ENCODE data around the gene MYO1E.
"Not testable (repeated sequence)": the region's sequence is repeated elsewhere in the genome, so short reads cannot be mapped to it uniquely, and the experiment has no call there.

The MYO1E gene

GRCh38 chr15:59372352-59373211 lies at the start of gene MYO1E:
Gene MYO1E, minus strand, starts transcription at chr15:59372871. Its CDS starts 371 bp downstream, at chr15:59372500.
- peak; percentile 82 for DNase-seq

GRCh38 chr15:59420986-59421618 lies 48.4 kb upstream of the MYO1E start:
- no peak for DNase-seq

- no peak for DNase-seq
Measured at GRCh38 chr15:59420108-59420507, 47.4 kb upstream of the MYO1E start.

- no peak for DNase-seq
Measured at GRCh38 chr15:59419170-59419569, 46.5 kb upstream of the MYO1E start.

GRCh38 chr15:59416816-59417215 lies 44.1 kb upstream of the MYO1E start:
- DNase-seq = no peak

GRCh38 chr15:59413577-59413976 lies 40.9 kb upstream of the MYO1E start:
- no peak for DNase-seq

- no peak for DNase-seq
Measured at GRCh38 chr15:59410391-59410896, 37.8 kb upstream of the MYO1E start.

- DNase-seq = no peak
Measured at GRCh38 chr15:59407946-59408345, 35.3 kb upstream of the MYO1E start.

GRCh38 chr15:59406446-59406845 lies 33.8 kb upstream of the MYO1E start:
- no peak for DNase-seq

GRCh38 chr15:59405079-59405478 lies 32.4 kb upstream of the MYO1E start:
- no peak for DNase-seq

GRCh38 chr15:59401824-59402569 lies 29.3 kb upstream of the MYO1E start:
- peak; percentile 77 for DNase-seq

- DNase-seq = not testable (repeated sequence)
Measured at GRCh38 chr15:59401051-59401823, 28.6 kb upstream of the MYO1E start.

GRCh38 chr15:59400103-59400813 lies 27.6 kb upstream of the MYO1E start:
- DNase-seq = no peak

GRCh38 chr15:59399465-59400102 lies 26.9 kb upstream of the MYO1E start:
- DNase-seq = no peak

- no peak for DNase-seq
Measured at GRCh38 chr15:59398220-59398619, 25.5 kb upstream of the MYO1E start.

GRCh38 chr15:59396679-59397078 lies 24.0 kb upstream of the MYO1E start:
- DNase-seq = no peak

- DNase-seq = no peak
Measured at GRCh38 chr15:59396211-59396610, 23.5 kb upstream of the MYO1E start.

GRCh38 chr15:59394166-59394661 lies 21.5 kb upstream of the MYO1E start:
- no peak for DNase-seq

GRCh38 chr15:59392299-59392698 lies 19.6 kb upstream of the MYO1E start:
- no peak for DNase-seq

GRCh38 chr15:59388670-59389069 lies 16.0 kb upstream of the MYO1E start:
- DNase-seq = no peak

All from COR-L47 (cell line).